Measurements from ENCODE around the gene GABRA5.

The GABRA5 gene

DNA sequence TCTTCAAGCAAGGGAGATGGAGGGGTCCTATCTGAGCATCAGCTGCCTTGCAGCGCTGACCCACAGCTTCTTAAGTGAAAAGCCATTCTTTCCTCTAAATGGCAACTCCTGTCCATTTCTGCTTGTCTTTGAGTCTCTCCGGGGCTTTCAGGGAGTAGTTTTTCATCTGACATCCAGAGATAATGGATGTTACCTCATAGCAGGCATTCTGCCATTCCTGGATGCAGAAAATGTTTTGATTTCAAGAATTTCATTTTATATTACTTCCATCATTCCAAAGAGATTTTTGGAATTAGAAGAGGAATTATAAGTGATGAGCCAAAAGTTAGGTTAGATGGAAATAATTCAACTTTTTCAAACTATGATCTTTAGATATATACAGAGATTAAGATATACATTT lies 59.2 kb downstream of the GABRA5 start:
- H3K4me3 ChIP-seq (ENCODE audit: low read length): no peak overlapping the region
- no peak for TF ChIP-seq CTCF (conservative IDR thresholded peaks at IDR 0.05; ENCODE audit: low read depth, low read length)
- no peak for DNase-seq (ENCODE audit: low read depth)

DNA sequence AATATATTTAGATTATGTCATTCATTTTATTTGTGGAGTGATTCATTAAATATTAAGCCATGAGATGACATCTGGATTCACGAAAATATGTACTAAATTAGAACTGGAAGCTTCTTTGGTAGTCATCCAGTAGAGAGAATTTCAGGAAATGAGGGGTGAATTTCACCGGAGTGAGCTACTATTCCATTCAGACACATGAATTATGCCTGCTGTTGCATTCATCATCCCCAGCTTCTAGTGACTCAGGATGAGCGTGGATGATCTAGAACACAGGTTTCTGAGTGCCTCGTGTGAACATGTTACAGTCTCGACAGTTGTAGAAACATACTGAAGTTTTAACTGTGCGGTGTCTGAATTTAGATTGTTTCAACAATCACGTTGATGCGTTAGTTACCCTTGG lies 61.2 kb downstream of the GABRA5 start:
- DNase-seq (ENCODE audit: low read depth): no peak
- H3K4me3 ChIP-seq (ENCODE audit: low read length): no peak overlapping the region
- no peak for TF ChIP-seq CTCF (conservative IDR thresholded peaks at IDR 0.05; ENCODE audit: low read depth, low read length)

DNA sequence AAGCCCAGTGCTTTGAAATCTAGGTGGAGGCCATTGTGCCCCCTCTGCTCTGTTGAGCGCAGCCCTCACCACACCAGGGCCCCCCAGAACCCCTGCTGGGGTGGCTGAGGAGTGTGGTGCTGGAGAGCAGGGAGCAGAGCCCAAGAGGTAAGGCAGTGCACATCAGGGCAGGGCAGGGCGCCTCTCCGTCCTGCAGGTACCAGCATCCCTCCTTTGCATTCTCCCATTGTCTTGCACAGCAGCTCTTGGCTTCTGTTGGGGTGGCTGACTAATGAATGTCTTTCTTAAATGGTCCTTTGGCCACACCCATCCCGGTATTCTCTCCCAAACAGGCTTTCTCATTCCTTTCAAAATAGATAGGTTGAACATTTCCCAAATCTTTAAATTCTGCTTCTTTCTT lies 62.7 kb downstream of the GABRA5 start:
- H3K4me3 ChIP-seq (ENCODE audit: low read length): no peak overlapping the region

DNA sequence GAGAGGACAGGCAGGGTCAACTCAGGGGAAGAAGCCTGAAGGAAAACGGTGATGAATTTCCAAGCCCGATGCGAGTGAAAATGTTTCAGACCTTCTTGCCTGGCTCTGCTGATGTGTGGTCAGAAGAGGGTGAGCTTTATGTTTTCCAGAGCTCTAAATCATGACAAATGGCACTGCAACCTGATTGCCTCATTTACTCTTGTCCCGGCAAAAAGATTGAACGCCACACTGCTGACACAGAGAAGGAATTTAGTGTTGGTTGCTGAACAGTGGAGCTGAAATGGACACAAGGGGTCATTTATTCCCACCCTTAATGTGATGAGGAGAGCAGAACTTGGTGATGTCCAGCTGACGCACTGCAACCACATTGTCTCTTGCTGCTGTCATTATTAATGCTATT lies 68.0 kb downstream of the GABRA5 start:
- no peak for DNase-seq (ENCODE audit: low read depth)
- no peak overlapping the region for H3K4me3 ChIP-seq (ENCODE audit: low read length)
- no peak for TF ChIP-seq CTCF (conservative IDR thresholded peaks at IDR 0.05; ENCODE audit: low read depth, low read length)

More for the DNA sequence above, 62.7 kb downstream of the GABRA5 start:
- DNase-seq (ENCODE audit: low read depth): no peak
- no peak for TF ChIP-seq CTCF (conservative IDR thresholded peaks at IDR 0.05; ENCODE audit: low read depth, low read length)

DNA sequence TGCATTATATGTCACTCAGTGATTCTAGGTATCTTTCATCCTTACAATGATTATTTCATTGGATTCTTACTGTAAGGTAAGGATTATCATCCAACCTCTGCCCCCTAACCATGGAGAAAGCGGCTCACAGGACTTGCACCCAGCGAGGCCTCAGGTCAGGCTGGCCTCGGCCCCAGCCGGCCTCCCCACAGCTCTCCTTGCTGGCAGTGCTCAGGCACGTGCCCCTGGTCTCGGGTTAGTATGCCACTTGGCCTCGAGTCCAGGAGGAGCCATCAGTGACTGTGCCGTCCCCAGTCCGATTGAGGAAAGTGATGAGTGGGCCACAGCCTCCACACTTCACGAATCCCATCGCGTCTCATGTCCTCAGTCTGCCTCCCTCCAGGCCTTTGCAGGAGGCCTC lies 68.5 kb downstream of the GABRA5 start:
- no peak for DNase-seq (ENCODE audit: low read depth)
- no peak for TF ChIP-seq CTCF (conservative IDR thresholded peaks at IDR 0.05; ENCODE audit: low read depth, low read length)
- H3K4me3 ChIP-seq (ENCODE audit: low read length): no peak overlapping the region

GRCh38 chr15:26936502-26936901 lies 69.6 kb downstream of the GABRA5 start:
- DNase-seq (ENCODE audit: low read depth): no peak

GRCh38 chr15:26937134-26937533 lies 70.3 kb downstream of the GABRA5 start:
- H3K4me3 ChIP-seq (ENCODE audit: low read length): no peak overlapping the region
- DNase-seq (ENCODE audit: low read depth): no peak
- TF ChIP-seq CTCF (conservative IDR thresholded peaks at IDR 0.05; ENCODE audit: low read depth, low read length): no peak

More at GRCh38 chr15:26936502-26936901, 69.6 kb downstream of the GABRA5 start:
- no peak overlapping the region for H3K4me3 ChIP-seq (ENCODE audit: low read length)
- no peak for TF ChIP-seq CTCF (conservative IDR thresholded peaks at IDR 0.05; ENCODE audit: low read depth, low read length)

Measured in retinal pigment epithelial cell (primary cell).